ENCODE measurements around the gene HOXD11.

The HOXD11 gene

GRCh38 chr2:176135035-176135440 is 28.0 kb downstream of the HOXD11 start:
- H3K27me3 ChIP-seq: peaks cover 100% of the 10 kb centered on the region
- H3K27ac ChIP-seq: no peak overlapping the region

DNA sequence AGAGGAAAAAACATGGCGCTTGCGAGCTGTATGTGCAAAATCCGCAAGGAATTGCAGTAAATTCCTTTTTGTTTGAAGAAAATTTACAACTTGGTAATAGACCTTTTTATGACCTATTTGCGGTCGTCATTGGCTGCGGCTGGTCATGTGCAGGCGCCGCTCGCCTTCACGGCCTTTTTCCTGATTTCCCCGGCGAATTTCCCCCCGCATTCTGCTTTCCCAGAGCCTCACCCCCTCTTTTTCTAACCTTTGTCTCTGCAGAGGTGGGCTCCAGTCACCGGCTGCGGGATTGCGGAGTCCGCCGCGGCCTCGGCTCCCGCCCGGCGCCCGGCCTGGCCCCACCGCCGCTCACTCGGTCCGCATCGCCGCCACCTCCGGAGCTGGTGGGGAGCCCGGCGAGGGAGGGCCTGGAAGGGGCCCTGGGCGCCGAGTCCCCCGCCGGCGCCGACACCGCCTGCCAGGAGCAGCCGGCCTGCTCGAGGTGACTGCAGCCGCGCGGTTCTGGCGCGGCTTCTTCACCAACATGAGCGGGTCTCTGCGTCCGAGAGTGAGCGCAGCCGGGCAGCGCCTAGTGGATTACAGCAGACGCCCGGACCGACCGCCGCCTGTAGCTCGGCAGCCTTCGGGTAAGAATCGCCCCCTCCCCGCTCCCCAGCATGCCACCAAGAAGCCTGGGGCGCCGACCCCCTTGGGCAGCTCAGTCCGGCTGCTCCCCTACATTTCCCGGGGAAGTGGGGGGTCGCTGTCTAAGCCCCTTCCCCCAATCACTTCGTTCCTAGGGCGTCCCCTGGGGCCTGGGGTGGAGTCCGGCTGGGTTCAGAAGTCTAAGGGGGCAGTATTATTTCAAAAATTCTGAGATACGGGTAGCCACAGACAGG is 29.5 kb downstream of the HOXD11 start:
- TF ChIP-seq, protein P1, sequence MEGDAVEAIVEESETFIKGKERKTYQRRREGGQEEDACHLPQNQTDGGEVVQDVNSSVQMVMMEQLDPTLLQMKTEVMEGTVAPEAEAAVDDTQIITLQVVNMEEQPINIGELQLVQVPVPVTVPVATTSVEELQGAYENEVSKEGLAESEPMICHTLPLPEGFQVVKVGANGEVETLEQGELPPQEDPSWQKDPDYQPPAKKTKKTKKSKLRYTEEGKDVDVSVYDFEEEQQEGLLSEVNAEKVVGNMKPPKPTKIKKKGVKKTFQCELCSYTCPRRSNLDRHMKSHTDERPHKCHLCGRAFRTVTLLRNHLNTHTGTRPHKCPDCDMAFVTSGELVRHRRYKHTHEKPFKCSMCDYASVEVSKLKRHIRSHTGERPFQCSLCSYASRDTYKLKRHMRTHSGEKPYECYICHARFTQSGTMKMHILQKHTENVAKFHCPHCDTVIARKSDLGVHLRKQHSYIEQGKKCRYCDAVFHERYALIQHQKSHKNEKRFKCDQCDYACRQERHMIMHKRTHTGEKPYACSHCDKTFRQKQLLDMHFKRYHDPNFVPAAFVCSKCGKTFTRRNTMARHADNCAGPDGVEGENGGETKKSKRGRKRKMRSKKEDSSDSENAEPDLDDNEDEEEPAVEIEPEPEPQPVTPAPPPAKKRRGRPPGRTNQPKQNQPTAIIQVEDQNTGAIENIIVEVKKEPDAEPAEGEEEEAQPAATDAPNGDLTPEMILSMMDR (IDR thresholded peaks at IDR 0.05): no peak
- Histone ChIP-seq H3K4me1 (ENCODE audit: control insufficient read depth in 1 of 2, insufficient read depth in 1 of 2, low read depth in 1 of 2, low read length in 1 of 2) (peaks cover 17 to 24% of the 10 kb centered on the region in 2 experiments), H3K36me3 (no peaks in the 10 kb centered on the region), H3K27me3 (peaks cover 100% of the 10 kb centered on the region), H3K27ac (no peak overlapping the region), H3K4me3 (ENCODE audit: low read depth in 1 of 2, low read length in 1 of 2) (peak overlapping the region in 1 of 2 experiments; percentile 35), H3K9me3 (no peaks in the 10 kb centered on the region)

More at GRCh38 chr2:176135035-176135440, 28.0 kb downstream of the HOXD11 start:
- H3K4me3 ChIP-seq (ENCODE audit: low read depth in 1 of 2, low read length in 1 of 2): no peak overlapping the region
- peaks cover 17 to 28% of the 10 kb centered on the region in 2 experiments for H3K4me1 ChIP-seq (ENCODE audit: control insufficient read depth in 1 of 2, insufficient read depth in 1 of 2, low read depth in 1 of 2, low read length in 1 of 2)
- H3K36me3 ChIP-seq: no peaks in the 10 kb centered on the region
- H3K9me3 ChIP-seq: no peaks in the 10 kb centered on the region
- TF ChIP-seq, protein P1 (IDR thresholded peaks at IDR 0.05): no peak

GRCh38 chr2:176137252-176137580 is 30.1 kb downstream of the HOXD11 start:
- peaks cover 13 to 18% of the 10 kb centered on the region in 2 experiments for H3K4me1 ChIP-seq (ENCODE audit: control insufficient read depth in 1 of 2, insufficient read depth in 1 of 2, low read depth in 1 of 2, low read length in 1 of 2)
- peaks cover 100% of the 10 kb centered on the region for H3K27me3 ChIP-seq
- H3K36me3 ChIP-seq: no peaks in the 10 kb centered on the region
- no peak overlapping the region for H3K4me3 ChIP-seq (ENCODE audit: low read depth in 1 of 2, low read length in 1 of 2)
- H3K27ac ChIP-seq: no peak overlapping the region
- TF ChIP-seq, protein P1 (IDR thresholded peaks at IDR 0.05): no peak
- no peaks in the 10 kb centered on the region for H3K9me3 ChIP-seq

GRCh38 chr2:176137906-176138305 is 30.8 kb downstream of the HOXD11 start:
- Histone ChIP-seq H3K4me1 (ENCODE audit: control insufficient read depth in 1 of 2, insufficient read depth in 1 of 2, low read depth in 1 of 2, low read length in 1 of 2) (peaks cover 10 to 15% of the 10 kb centered on the region in 2 experiments), H3K36me3 (no peaks in the 10 kb centered on the region), H3K4me3 (ENCODE audit: low read depth in 1 of 2, low read length in 1 of 2) (no peak overlapping the region), H3K27ac (no peak overlapping the region), H3K9me3 (no peaks in the 10 kb centered on the region), H3K27me3 (peaks cover 100% of the 10 kb centered on the region)
- TF ChIP-seq, protein P1 (IDR thresholded peaks at IDR 0.05): no peak

GRCh38 chr2:176138526-176138922 is 31.4 kb downstream of the HOXD11 start:
- peaks cover 100% of the 10 kb centered on the region for H3K27me3 ChIP-seq
- H3K4me1 ChIP-seq (ENCODE audit: control insufficient read depth in 1 of 2, insufficient read depth in 1 of 2, low read depth in 1 of 2, low read length in 1 of 2): peaks cover 10 to 15% of the 10 kb centered on the region in 2 experiments
- no peaks in the 10 kb centered on the region for H3K36me3 ChIP-seq
- TF ChIP-seq, protein P1 (IDR thresholded peaks at IDR 0.05): no peak
- no peak overlapping the region for H3K27ac ChIP-seq
- H3K4me3 ChIP-seq (ENCODE audit: low read depth in 1 of 2, low read length in 1 of 2): no peak overlapping the region
- H3K9me3 ChIP-seq: no peaks in the 10 kb centered on the region
